Bronchial epithelial cell (primary cell): ENCODE measurements around the gene TOP1. TPM values are rescaled to one million over a fixed set of nuclear protein-coding genes. Genes with fewer than 3 reads are reported as not detected.

Source experiments
- DNase-seq: peaks from one replicate; pipeline ENCODE4 v3.0.0-alpha.2; 2010; ENCODE audit warnings: low read depth
- FAIRE-seq: peaks from 2 replicates; lab custom pipeline; 2011; peaks lifted over from hg19 to GRCh38; lab: Jason Lieb, UNC
- H3K27me3 ChIP-seq: 2 replicates; pipeline ENCODE4 v1.5.1; 2011; ENCODE audit warnings: low read length; ENCODE audit not compliant: control insufficient read depth, insufficient read depth
- H3K36me3 ChIP-seq: 2 replicates; pipeline ENCODE4 v1.5.1; 2011; ENCODE audit warnings: low read length; ENCODE audit not compliant: control insufficient read depth, insufficient read depth
- H3K4me3 ChIP-seq: 2 replicates; pipeline ENCODE4 v1.5.1; 2011; ENCODE audit warnings: mild to moderate bottlenecking, low read depth, low read length, control low read depth
- CTCF ChIP-seq: IDR thresholded peaks from 2 replicates; pipeline ENCODE4 v1.5.1; 2011; ENCODE audit warnings: mild to moderate bottlenecking, moderate library complexity, low read length, control low read depth, inconsistent platforms; ENCODE audit not compliant: insufficient read depth, severe bottlenecking
- total RNA-seq: library from RNA; depleted of rRNA; stranded (reverse); fragments of >200 nt; gene quantifications from 2 replicates; pipeline ENCODE4 v1.2.1, GENCODE V29; 2014

The TOP1 gene
- total RNA-seq, 1 donor from 2014 or later = 18.2 TPM

- no peak for TF ChIP-seq CTCF
- FAIRE-seq (no peak), DNase-seq (peak; percentile 95)
- Histone ChIP-seq H3K4me3 (no peak overlapping the region), H3K36me3 (no peaks in the 10 kb centered on the region), H3K27me3 (no peaks in the 10 kb centered on the region)
These were observed 23.3 kb upstream of the TOP1 start for GRCh38 chr20:41005361-41005729.

GRCh38 chr20:41006126-41006935 is 22.3 kb upstream of the TOP1 start:
- FAIRE-seq (no peak), DNase-seq (no peak)
- Histone ChIP-seq H3K36me3 (no peaks in the 10 kb centered on the region), H3K27me3 (no peaks in the 10 kb centered on the region), H3K4me3 (no peak overlapping the region)
- TF ChIP-seq CTCF = no peak

GRCh38 chr20:41006936-41007474 is 21.6 kb upstream of the TOP1 start:
- FAIRE-seq = no peak
- H3K27me3 ChIP-seq = no peaks in the 10 kb centered on the region
- no peak for DNase-seq

DNA sequence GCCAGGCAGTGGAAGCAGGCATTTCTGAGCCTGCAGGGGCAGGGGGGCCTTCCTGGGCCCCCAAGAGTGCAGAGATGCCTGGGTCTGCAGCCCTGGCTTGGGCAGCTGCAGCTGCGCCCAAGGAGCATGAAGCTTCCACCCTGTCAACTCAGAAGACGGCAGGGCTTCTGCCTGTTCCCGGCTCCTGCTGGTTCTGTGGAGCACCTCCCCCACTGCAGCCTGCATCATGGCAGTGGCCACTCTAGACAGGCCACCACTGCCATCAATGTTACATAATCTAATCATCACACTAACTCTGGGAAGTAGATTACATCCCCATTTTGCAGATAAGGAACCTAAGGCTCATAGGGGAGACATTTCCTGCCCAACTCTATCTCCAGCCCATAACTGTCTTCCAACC is 21.1 kb upstream of the TOP1 start:
- FAIRE-seq (no peak), DNase-seq (no peak)
- Histone ChIP-seq H3K36me3 (no peaks in the 10 kb centered on the region), H3K27me3 (no peaks in the 10 kb centered on the region), H3K4me3 (no peak overlapping the region)
- no peak for TF ChIP-seq CTCF

More at GRCh38 chr20:41006936-41007474, 21.6 kb upstream of the TOP1 start:
- Histone ChIP-seq H3K36me3 (no peaks in the 10 kb centered on the region), H3K4me3 (no peak overlapping the region)
- no peak for TF ChIP-seq CTCF

- H3K4me3 ChIP-seq = no peak overlapping the region
- TF ChIP-seq CTCF = no peak
- FAIRE-seq (no peak), DNase-seq (no peak)
- no peaks in the 10 kb centered on the region for H3K36me3 ChIP-seq
- no peaks in the 10 kb centered on the region for H3K27me3 ChIP-seq
These were observed 18.7 kb upstream of the TOP1 start for GRCh38 chr20:41009946-41010345.
